Measurements from ENCODE around the gene ZRANB2. TPM values are rescaled to one million over a fixed set of nuclear protein-coding genes. Genes with fewer than 3 reads are reported as not detected.
A peak's percentile ranks its signal among the peaks of the same experiment; 100 is the strongest.

The ZRANB2 gene
- total RNA-seq, 5 donors from 2014 or later (not counting 1 experiment from before 2014, with no cell fraction given) = 93.0 to 133 (median 127) TPM

GRCh38 chr1:71074681-71075080 lies 6.2 kb downstream of the ZRANB2 start:
- H3K4me3 Mint-ChIP-seq = no peak overlapping the region
- peak overlapping the region in 1 of 2 donors; percentile 8 for H3K27ac Mint-ChIP-seq
- H3K4me1 Mint-ChIP-seq = peaks cover 39 to 50% (median 48%) of the 10 kb centered on the region in 3 donors
- peaks cover 49% of the 10 kb centered on the region for H3K36me3 Mint-ChIP-seq
- CTCF ChIA-PET = no interaction called here
- Histone ChIP-seq H3K4me3 (ENCODE audit: control insufficient read depth in 1 of 2, extremely low read depth in 1 of 2, low read length in 1 of 2) (no peak overlapping the region), H3K36me3 (ENCODE audit: control insufficient read depth in 2 of 2, extremely low read depth in 1 of 2, insufficient read depth in 1 of 2, low read length in 1 of 2) (peaks cover 0 to 84% of the 10 kb centered on the region in 2 donors), H3K4me1 (ENCODE audit: control insufficient read depth in 1 of 2, extremely low read depth in 1 of 2, insufficient read depth in 2 of 2, low read length in 2 of 2) (peaks cover 0 to 6% of the 10 kb centered on the region in 2 experiments), H3K9me3 (no peaks in the 10 kb centered on the region), H3K27me3 (replicated peaks in 1 of 2; ENCODE audit: control insufficient read depth in 2 of 2, extremely low read depth in 1 of 2, insufficient read depth in 2 of 2, low read length in 1 of 2) (no peaks in the 10 kb centered on the region), H3K27ac (ENCODE audit: low read length) (no peak overlapping the region)
- no peaks in the 10 kb centered on the region for H3K27me3 Mint-ChIP-seq
- DNase-seq (no peak), ATAC-seq (replicated peaks in 1 of 4) (no peak)
- POLR2A ChIA-PET = interaction anchor here in 1 of 2 donors (1.1 kb wide), 1 partner anchor 14 kb away, joined by 3 read pairs; no protein-coding TSS in a partner anchor
- no CpG with 5 or more reads among the region's 1 CpG for WGBS (ENCODE audit: insufficient coverage)
- H3K9me3 Mint-ChIP-seq = no peaks in the 10 kb centered on the region

- H3K9me3 ChIP-seq = no peaks in the 10 kb centered on the region
- ChIA-PET CTCF (interaction anchor here in 1 of 2 donors (0.7 kb wide), 1 partner anchor 9 kb away, joined by 4 read pairs; the partner anchor contains the start of gene ZRANB2), POLR2A (interaction anchor here in 1 of 2 donors (0.6 to 1.5 kb wide), 2 partner anchors 9 to 656 kb away, joined by 4 to 12 read pairs; no protein-coding TSS in a partner anchor)
- DNase-seq (no peak), ATAC-seq (replicated peaks in 1 of 4) (no peak)
- peaks cover 30 to 36% (median 35%) of the 10 kb centered on the region in 3 donors for H3K4me1 Mint-ChIP-seq
- H3K9me3 Mint-ChIP-seq = no peaks in the 10 kb centered on the region
- H3K36me3 Mint-ChIP-seq = peaks cover 58% of the 10 kb centered on the region
- H3K4me3 ChIP-seq (ENCODE audit: control insufficient read depth in 1 of 2, extremely low read depth in 1 of 2, low read length in 1 of 2) = no peak overlapping the region
- H3K4me1 ChIP-seq (ENCODE audit: control insufficient read depth in 1 of 2, extremely low read depth in 1 of 2, insufficient read depth in 2 of 2, low read length in 2 of 2) = no peaks in the 10 kb centered on the region
- no peak overlapping the region for H3K27ac Mint-ChIP-seq
- H3K4me3 Mint-ChIP-seq = no peak overlapping the region
- no peak overlapping the region for H3K27ac ChIP-seq (ENCODE audit: low read length)
- H3K36me3 ChIP-seq (ENCODE audit: control insufficient read depth in 2 of 2, extremely low read depth in 1 of 2, insufficient read depth in 1 of 2, low read length in 1 of 2) = peaks cover 0 to 89% of the 10 kb centered on the region in 2 donors
- H3K27me3 Mint-ChIP-seq = no peaks in the 10 kb centered on the region
- H3K27me3 ChIP-seq (replicated peaks in 1 of 2; ENCODE audit: control insufficient read depth in 2 of 2, extremely low read depth in 1 of 2, insufficient read depth in 2 of 2, low read length in 1 of 2) = no peaks in the 10 kb centered on the region
Measured at GRCh38 chr1:71072273-71072672, 8.6 kb downstream of the ZRANB2 start.

- H3K4me3 Mint-ChIP-seq = no peak overlapping the region
- peaks cover 30 to 36% (median 35%) of the 10 kb centered on the region in 3 donors for H3K4me1 Mint-ChIP-seq
Measured at GRCh38 chr1:71071720-71072119, 9.1 kb downstream of the ZRANB2 start.

GRCh38 chr1:71068325-71069240 lies 12.3 kb downstream of the ZRANB2 start:
- H3K27ac ChIP-seq (ENCODE audit: low read length) = no peak overlapping the region
- no peak overlapping the region for H3K4me3 ChIP-seq (ENCODE audit: control insufficient read depth in 1 of 2, extremely low read depth in 1 of 2, low read length in 1 of 2)
- Mint-ChIP-seq H3K4me3 (no peak overlapping the region), H3K27ac (peak overlapping the region; percentile 16 to 79), H3K9me3 (no peaks in the 10 kb centered on the region), H3K27me3 (no peaks in the 10 kb centered on the region), H3K36me3 (peaks cover 53% of the 10 kb centered on the region), H3K4me1 (peaks cover 10 to 12% (median 10%) of the 10 kb centered on the region in 3 donors)
- no peaks in the 10 kb centered on the region for H3K27me3 ChIP-seq (replicated peaks in 1 of 2; ENCODE audit: control insufficient read depth in 2 of 2, extremely low read depth in 1 of 2, insufficient read depth in 2 of 2, low read length in 1 of 2)
- DNase-seq (no peak), ATAC-seq (replicated peaks in 1 of 4) (no peak)
- peaks cover 0 to 85% of the 10 kb centered on the region in 2 donors for H3K36me3 ChIP-seq (ENCODE audit: control insufficient read depth in 2 of 2, extremely low read depth in 1 of 2, insufficient read depth in 1 of 2, low read length in 1 of 2)
- H3K4me1 ChIP-seq (ENCODE audit: control insufficient read depth in 1 of 2, extremely low read depth in 1 of 2, insufficient read depth in 2 of 2, low read length in 2 of 2) = no peaks in the 10 kb centered on the region
- no peaks in the 10 kb centered on the region for H3K9me3 ChIP-seq
- CTCF ChIA-PET = interaction anchor here in 1 of 2 donors (1.8 kb wide), 1 partner anchor 12 kb away, joined by 7 read pairs; the partner anchor contains the start of gene ZRANB2
- POLR2A ChIA-PET = no interaction called here
- no CpG with 5 or more reads among the region's 6 CpGs for WGBS (ENCODE audit: insufficient coverage)

More at GRCh38 chr1:71071720-71072119, 9.1 kb downstream of the ZRANB2 start:
- Mint-ChIP-seq H3K27me3 (no peaks in the 10 kb centered on the region), H3K27ac (no peak overlapping the region), H3K9me3 (no peaks in the 10 kb centered on the region), H3K36me3 (peaks cover 59% of the 10 kb centered on the region)
- ATAC-seq (replicated peaks in 1 of 4) (no peak), DNase-seq (no peak)
- no peak overlapping the region for H3K27ac ChIP-seq (ENCODE audit: low read length)
- H3K4me3 ChIP-seq (ENCODE audit: control insufficient read depth in 1 of 2, extremely low read depth in 1 of 2, low read length in 1 of 2) = no peak overlapping the region
- 93% methylated on average over 3 of the region's 4 CpGs for whole genome bisulfite sequencing (ENCODE audit: insufficient coverage)
- no peaks in the 10 kb centered on the region for H3K9me3 ChIP-seq
- no peaks in the 10 kb centered on the region for H3K4me1 ChIP-seq (ENCODE audit: control insufficient read depth in 1 of 2, extremely low read depth in 1 of 2, insufficient read depth in 2 of 2, low read length in 2 of 2)
- CTCF ChIA-PET = no interaction called here
- POLR2A ChIA-PET = no interaction called here
- H3K36me3 ChIP-seq (ENCODE audit: control insufficient read depth in 2 of 2, extremely low read depth in 1 of 2, insufficient read depth in 1 of 2, low read length in 1 of 2) = peaks cover 0 to 86% of the 10 kb centered on the region in 2 donors
- H3K27me3 ChIP-seq (replicated peaks in 1 of 2; ENCODE audit: control insufficient read depth in 2 of 2, extremely low read depth in 1 of 2, insufficient read depth in 2 of 2, low read length in 1 of 2) = no peaks in the 10 kb centered on the region

- no peak for DNase-seq
- ATAC-seq (replicated peaks in 1 of 4) = no peak
Measured at GRCh38 chr1:71054791-71055190, 26.0 kb downstream of the ZRANB2 start.

GRCh38 chr1:71054281-71054731 lies 26.5 kb downstream of the ZRANB2 start:
- DNase-seq = no peak
- H3K27ac Mint-ChIP-seq = no peak overlapping the region
- POLR2A ChIA-PET = no interaction called here

More at GRCh38 chr1:71054791-71055190, 26.0 kb downstream of the ZRANB2 start:
- Histone ChIP-seq H3K4me1 (ENCODE audit: control insufficient read depth in 1 of 2, extremely low read depth in 1 of 2, insufficient read depth in 2 of 2, low read length in 2 of 2) (no peaks in the 10 kb centered on the region), H3K9me3 (no peaks in the 10 kb centered on the region), H3K36me3 (ENCODE audit: control insufficient read depth in 2 of 2, extremely low read depth in 1 of 2, insufficient read depth in 1 of 2, low read length in 1 of 2) (peaks cover 0 to 5% of the 10 kb centered on the region in 2 donors), H3K4me3 (ENCODE audit: control insufficient read depth in 1 of 2, extremely low read depth in 1 of 2, low read length in 1 of 2) (no peak overlapping the region), H3K27ac (ENCODE audit: low read length) (no peak overlapping the region), H3K27me3 (replicated peaks in 1 of 2; ENCODE audit: control insufficient read depth in 2 of 2, extremely low read depth in 1 of 2, insufficient read depth in 2 of 2, low read length in 1 of 2) (peaks cover 0 to under 1% of the 10 kb centered on the region in 2 experiments)
- no peak overlapping the region for H3K4me3 Mint-ChIP-seq
- ChIA-PET CTCF (no interaction called here), POLR2A (no interaction called here)
- peak overlapping the region in 1 of 2 donors; percentile 27 for H3K27ac Mint-ChIP-seq
- H3K9me3 Mint-ChIP-seq = no peaks in the 10 kb centered on the region
- peaks cover 13% of the 10 kb centered on the region for H3K36me3 Mint-ChIP-seq
- peaks cover 0 to 2% (median 0%) of the 10 kb centered on the region in 3 donors for H3K4me1 Mint-ChIP-seq
- 93% methylated on average over 2 of the region's 6 CpGs for WGBS (ENCODE audit: insufficient coverage)
- H3K27me3 Mint-ChIP-seq = peaks cover 2% of the 10 kb centered on the region in 2 donors

More at GRCh38 chr1:71054281-71054731, 26.5 kb downstream of the ZRANB2 start:
- 85% methylated on average over 15 of the region's 15 CpGs for WGBS (ENCODE audit: insufficient coverage)
- H3K36me3 ChIP-seq (ENCODE audit: control insufficient read depth in 2 of 2, extremely low read depth in 1 of 2, insufficient read depth in 1 of 2, low read length in 1 of 2) = peaks cover 0 to 3% of the 10 kb centered on the region in 2 donors
- Mint-ChIP-seq H3K4me3 (no peak overlapping the region), H3K36me3 (peaks cover 11% of the 10 kb centered on the region), H3K27me3 (peaks cover 3% of the 10 kb centered on the region in 2 donors), H3K9me3 (no peaks in the 10 kb centered on the region), H3K4me1 (peaks cover 0 to 3% (median 0%) of the 10 kb centered on the region in 3 donors)
- peak in 2 of 4 experiments; percentile 27 to 35 for ATAC-seq (replicated peaks in 1 of 4)
- H3K4me1 ChIP-seq (ENCODE audit: control insufficient read depth in 1 of 2, extremely low read depth in 1 of 2, insufficient read depth in 2 of 2, low read length in 2 of 2) = no peaks in the 10 kb centered on the region
- CTCF ChIA-PET = no interaction called here
- peaks cover 0 to 2% of the 10 kb centered on the region in 2 experiments for H3K27me3 ChIP-seq (replicated peaks in 1 of 2; ENCODE audit: control insufficient read depth in 2 of 2, extremely low read depth in 1 of 2, insufficient read depth in 2 of 2, low read length in 1 of 2)
- no peaks in the 10 kb centered on the region for H3K9me3 ChIP-seq
- H3K4me3 ChIP-seq (ENCODE audit: control insufficient read depth in 1 of 2, extremely low read depth in 1 of 2, low read length in 1 of 2) = no peak overlapping the region
- H3K27ac ChIP-seq (ENCODE audit: low read length) = no peak overlapping the region

Measured in T-cell (primary cell).